GM06990 (cell line): Measurements from ENCODE around the gene PITPNM3.

Experiments used
- DNase-seq: peaks from one replicate; pipeline ENCODE4 v3.0.0-alpha.2; 2011; ENCODE audit not compliant: insufficient read length; ENCODE audit errors: extremely low read depth
- H3K27me3 ChIP-seq: replicated peaks from 2 replicates; pipeline ENCODE4 v1.6.0; 2011; ENCODE audit warnings: low read length; ENCODE audit not compliant: control insufficient read depth, insufficient read depth
- H3K36me3 ChIP-seq: 2 replicates; pipeline ENCODE4 v1.5.1; 2011; ENCODE audit warnings: low read length; ENCODE audit not compliant: control insufficient read depth, insufficient read depth
- H3K4me3 ChIP-seq: replicated peaks from 2 replicates; pipeline ENCODE4 v1.5.1; 2011; ENCODE audit warnings: low read depth, mild to moderate bottlenecking, control low read depth, low read length
- CTCF ChIP-seq: IDR thresholded peaks from 2 replicates; pipeline ENCODE4 v1.5.1; 2011; ENCODE audit warnings: low read length, control low read depth, mild to moderate bottlenecking, inconsistent platforms; ENCODE audit not compliant: insufficient read depth, poor library complexity, severe bottlenecking

Gene PITPNM3

GRCh38 chr17:6425407-6425806 is 130.9 kb downstream of the PITPNM3 start:
- no peak overlapping the region for H3K4me3 ChIP-seq
- H3K36me3 ChIP-seq = no peaks in the 10 kb centered on the region
- no peak for TF ChIP-seq CTCF
- DNase-seq = no peak
- H3K27me3 ChIP-seq = no peaks in the 10 kb centered on the region

GRCh38 chr17:6423931-6424330 is 132.4 kb downstream of the PITPNM3 start:
- no peak for DNase-seq
- Histone ChIP-seq H3K4me3 (no peak overlapping the region), H3K27me3 (no peaks in the 10 kb centered on the region; the same call in 1 of the 2 replicates), H3K36me3 (no peaks in the 10 kb centered on the region)
- no peak for TF ChIP-seq CTCF

- DNase-seq = no peak
- no peak overlapping the region for H3K4me3 ChIP-seq
- TF ChIP-seq CTCF = no peak
- H3K27me3 ChIP-seq = no peaks in the 10 kb centered on the region; the same call in 1 of the 2 replicates
- H3K36me3 ChIP-seq = no peaks in the 10 kb centered on the region
Measured at GRCh38 chr17:6422654-6423241, 133.6 kb downstream of the PITPNM3 start.

- TF ChIP-seq CTCF = peak; percentile 84
- Histone ChIP-seq H3K27me3 (no peaks in the 10 kb centered on the region; the same call in none of the 2 replicates), H3K36me3 (no peaks in the 10 kb centered on the region), H3K4me3 (no peak overlapping the region)
- no peak for DNase-seq
Measured at GRCh38 chr17:6421700-6422604, 134.4 kb downstream of the PITPNM3 start.

DNA sequence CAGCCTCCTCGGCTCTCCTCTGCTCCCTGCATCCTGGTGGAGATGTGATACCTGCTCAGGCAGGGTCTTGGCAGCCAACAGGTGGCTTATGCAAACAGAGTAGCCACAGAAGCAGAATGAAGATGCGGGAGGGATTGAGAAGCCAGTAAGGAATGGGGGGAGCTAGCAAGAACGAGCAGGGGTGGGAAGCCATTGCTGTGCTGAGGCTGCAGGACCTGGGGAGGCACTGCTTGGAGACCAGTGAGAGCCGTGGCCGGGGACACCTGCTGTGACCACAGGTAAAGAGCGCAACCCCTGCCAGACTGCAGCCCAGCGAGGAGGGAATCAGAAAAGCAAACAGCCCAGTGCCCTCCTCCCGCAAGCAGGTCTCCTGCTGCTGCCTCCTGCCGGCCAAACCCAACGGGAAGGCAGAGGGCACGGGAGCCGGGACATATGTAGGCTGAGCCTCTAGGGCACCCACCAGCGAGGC is 136.1 kb downstream of the PITPNM3 start:
- TF ChIP-seq CTCF = no peak
- Histone ChIP-seq H3K36me3 (no peaks in the 10 kb centered on the region), H3K27me3 (no peaks in the 10 kb centered on the region; the same call in none of the 2 replicates), H3K4me3 (no peak overlapping the region)
- no peak for DNase-seq
